Kidney (tissue), 14 donors: ENCODE data around the gene ZNF335. TPM values are rescaled to one million over a fixed set of nuclear protein-coding genes. Genes with fewer than 3 reads are reported as not detected.
A peak's percentile ranks its signal among the peaks of the same experiment; 100 is the strongest.

Experiments used
- DNase-seq, 5 donors: peaks; one replicate each; pipeline ENCODE4 v3.0.0-alpha.2; 2013 to 2020
- FAIRE-seq: peaks from 2 replicates; lab custom pipeline; 2012; peaks lifted over from hg19 to GRCh38; lab: Jason Lieb, UNC
- H3K27ac ChIP-seq, 2 donors: one replicate each; pipeline ENCODE4 v1.7.0; 2013; ENCODE audit warnings: low read depth in 2 of 2, low read length in 2 of 2, inconsistent platforms in 1 of 2
- H3K27me3 ChIP-seq: one replicate; pipeline ENCODE4 v1.7.1; 2013; ENCODE audit warnings: low read length, inconsistent platforms; ENCODE audit not compliant: control insufficient read depth, insufficient read depth
- H3K36me3 ChIP-seq, 3 donors: one replicate each; pipeline versions ENCODE4 v1.7.0 to v1.7.1; 2013; ENCODE audit warnings: low read length in 3 of 3, control low read depth in 1 of 3, inconsistent platforms in 1 of 3; ENCODE audit not compliant: insufficient read depth in 3 of 3, control insufficient read depth in 2 of 3
- H3K4me1 ChIP-seq, 3 donors: one replicate each; pipeline versions ENCODE4 v1.7.0 to v1.7.1; 2013; ENCODE audit warnings: low read length in 3 of 3, inconsistent platforms in 1 of 3, low read depth in 1 of 3; ENCODE audit not compliant: control insufficient read depth in 2 of 3, insufficient read depth in 2 of 3
- H3K4me3 ChIP-seq, 3 donors: one replicate each; pipeline versions ENCODE4 v1.7.0 to v1.8.1; 2013; ENCODE audit warnings: low read length in 3 of 3, control low read depth in 1 of 3, inconsistent platforms in 1 of 3
- H3K9ac ChIP-seq, 3 donors: one replicate each; pipeline versions ENCODE4 v1.7.0 to v1.7.1; 2013; ENCODE audit warnings: low read length in 3 of 3, control low read depth in 1 of 3, inconsistent platforms in 1 of 3
- H3K9me3 ChIP-seq, 3 donors: one replicate each; pipeline versions ENCODE4 v1.7.0 to v1.7.1; 2013; ENCODE audit warnings: low read length in 3 of 3, control low read depth in 1 of 3, inconsistent platforms in 1 of 3; ENCODE audit not compliant: control insufficient read depth in 2 of 3, insufficient read depth in 1 of 3
- CTCF ChIP-seq: IDR thresholded peaks from 3 replicates; pipeline ENCODE4 v1.5.1; 2012; ENCODE audit warnings: mild to moderate bottlenecking, moderate library complexity, borderline replicate concordance; ENCODE audit not compliant: insufficient read depth; ENCODE audit errors: extremely low read depth
- intact Hi-C: fragments of 100-400 bp; cut with DNase I; formaldehyde crosslinking; loops from one replicate; pipeline ENCODE4 v1.11.1; 2022
- polyA plus RNA-seq: library from polyadenylated mRNA; stranded (reverse); fragments of 350-450 nt; fragmentation: Illumina TruSeq; extraction: RNeasy Lipid Tissue Mini Kit (QIAGEN cat#74804); gene quantifications from one replicate; pipeline ENCODE4 v1.2.3, GENCODE V29; 2014; ENCODE audit warnings: low read depth, low replicate concordance; ENCODE audit not compliant: insufficient read depth
- total RNA-seq: library from RNA; stranded (reverse); fragmentation: NEBNext Ultra II Directional; extraction: Animal tissue kit (Norgen Biotek cat#: 25700); gene quantifications from one replicate; pipeline ENCODE4 v1.2.1, GENCODE V29; 2021
- donor health status: control.
- donor health status: control.
- donor health status: control.
- donor health status: control.
- donor health status: control.
- donor health status: DM: yes; HTN: yes; CAD: no.
- donor health status: Normal renal cell carcinoma (clear cell type).

The ZNF335 gene
- total and polyA plus RNA-seq, 2 donors from 2014 or later: 5.7 to 22.3 TPM

GRCh38 chr20:45949542-45950329 is 22.3 kb downstream of the ZNF335 start:
- Histone ChIP-seq H3K27ac (no peak overlapping the region), H3K36me3 (peaks cover 2 to 71% (median 48%) of the 10 kb centered on the region in 3 donors), H3K27me3 (no peaks in the 10 kb centered on the region), H3K4me1 (no peaks in the 10 kb centered on the region), H3K4me3 (no peak overlapping the region), H3K9me3 (no peaks in the 10 kb centered on the region), H3K9ac (no peak overlapping the region)
- intact Hi-C loops: loop anchor here (10.0 kb wide), 1 partner anchor 145 kb away; no protein-coding TSS in a partner anchor
- FAIRE-seq (no peak), DNase-seq (peak in 1 of 5 donors; percentile 56)
- TF ChIP-seq CTCF: no peak

- no peaks in the 10 kb centered on the region for H3K9me3 ChIP-seq
- H3K4me1 ChIP-seq: no peaks in the 10 kb centered on the region
- H3K9ac ChIP-seq: no peak overlapping the region
- intact Hi-C loops: loop anchor here (10.0 kb wide), 1 partner anchor 144 kb away; no protein-coding TSS in a partner anchor
- DNase-seq: peak in 1 of 5 donors; percentile 59
- peaks cover 5 to 79% (median 56%) of the 10 kb centered on the region in 3 donors for H3K36me3 ChIP-seq
- H3K27me3 ChIP-seq: no peaks in the 10 kb centered on the region
- H3K27ac ChIP-seq: no peak overlapping the region
- no peak overlapping the region for H3K4me3 ChIP-seq
- no peak for TF ChIP-seq CTCF
- FAIRE-seq: no peak
These were observed 23.1 kb downstream of the ZNF335 start for GRCh38 chr20:45948742-45949541.

GRCh38 chr20:45948261-45948733 is 23.7 kb downstream of the ZNF335 start:
- no peak overlapping the region for H3K27ac ChIP-seq
- intact Hi-C loops: loop anchor here (10.0 kb wide), 1 partner anchor 143 kb away; no protein-coding TSS in a partner anchor
- H3K36me3 ChIP-seq: peaks cover 9 to 83% (median 60%) of the 10 kb centered on the region in 3 donors
- no peaks in the 10 kb centered on the region for H3K27me3 ChIP-seq
- H3K4me1 ChIP-seq: no peaks in the 10 kb centered on the region
- H3K9me3 ChIP-seq: no peaks in the 10 kb centered on the region
- H3K9ac ChIP-seq: no peak overlapping the region
- no peak overlapping the region for H3K4me3 ChIP-seq
- DNase-seq: peak in 1 of 5 donors; percentile 62
- FAIRE-seq: no peak
- no peak for TF ChIP-seq CTCF
